Body of pancreas (tissue), 4 donors: ENCODE results near the gene DLGAP1.

Experiments
- CTCF ChIP-seq, 7 experiments: fragments of 450-650 bp in 4 of 7; fragments of 200-600 bp in 3 of 7; sonication (generic) in 3 of 7; IDR thresholded peaks; one replicate each; pipeline ENCODE4 v1.5.1; 2016 to 2019; ENCODE audit warnings: antibody characterized with exemption in 7 of 7
- POLR2A ChIP-seq, 3 donors: fragments of 450-650 bp; IDR thresholded peaks; one replicate each; pipeline ENCODE4 v1.6.1; 2016; ENCODE audit warnings: antibody characterized with exemption in 3 of 3, mild to moderate bottlenecking in 2 of 3

DNA sequence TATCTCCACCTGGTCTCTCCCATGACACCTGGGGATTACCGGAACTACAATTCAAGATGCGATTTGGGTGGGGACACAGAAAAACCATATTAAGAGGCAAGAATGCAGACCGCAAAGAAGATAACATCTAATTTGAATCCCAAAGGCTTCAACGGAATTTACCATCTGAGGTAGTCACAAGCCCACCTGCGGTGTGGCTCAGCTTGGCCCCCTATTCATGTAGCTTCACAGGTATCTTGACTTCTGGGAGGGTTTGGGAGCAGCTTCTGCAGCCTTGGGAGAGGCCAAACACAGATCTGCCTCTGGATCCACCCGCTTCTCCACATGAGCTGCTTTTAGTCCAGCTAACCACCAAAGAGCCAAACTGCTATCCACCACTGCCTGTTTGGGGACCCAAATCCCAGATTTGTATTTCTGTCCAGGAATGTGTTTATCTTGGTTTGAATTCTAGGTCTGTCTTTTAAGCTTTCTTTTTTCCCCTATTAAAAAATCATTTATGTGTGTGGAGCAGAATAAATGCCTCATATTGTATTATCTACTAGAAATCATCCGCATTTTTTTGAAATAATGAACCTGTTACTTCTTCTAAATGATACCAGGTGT, 247.6 kb downstream of the DLGAP1 start:
- TF ChIP-seq CTCF (IDR thresholded peaks at IDR 0.05) (no peak), POLR2A (IDR thresholded peaks at IDR 0.05) (no peak)
